Activated T-cell treated with anti-CD3 and anti-CD28 coated beads, Interleukin-2, amount 50 U/mL, for 4 hours (primary cell): ENCODE measurements around the gene C16orf74. TPM values are rescaled to one million over a fixed set of nuclear protein-coding genes. Genes with fewer than 3 reads are reported as not detected.
A peak's percentile ranks its signal among the peaks of the same experiment; 100 is the strongest.

Source experiments
- ATAC-seq, 2 donors: fragments of 200-7000 bp; cut with Tn5 transposase; one replicate each; pipeline ENCODE4 v1.10.0; 2021
- DNase-seq: peaks from one replicate; pipeline ENCODE4 v3.0.0-alpha.2; 2020
- H3K27me3 Mint-ChIP-seq: one replicate; pipeline ENCODE4 v1.8.0; 2021; ENCODE audit warnings: low read depth, mixed read lengths
- H3K36me3 Mint-ChIP-seq: one replicate; pipeline ENCODE4 v1.8.0; 2022; ENCODE audit warnings: mixed read lengths; ENCODE audit not compliant: insufficient read depth
- H3K4me1 Mint-ChIP-seq: one replicate; pipeline ENCODE4 v1.8.0; 2021; ENCODE audit warnings: low read depth, mixed read lengths
- H3K4me3 Mint-ChIP-seq: one replicate; pipeline ENCODE4 v1.8.0; 2021; ENCODE audit warnings: mild to moderate bottlenecking, moderate library complexity, mixed read lengths
- H3K9me3 Mint-ChIP-seq: one replicate; pipeline ENCODE4 v1.8.0; 2021; ENCODE audit warnings: mixed read lengths
- total RNA-seq, 3 donors: library from RNA; stranded (reverse); gene quantifications; one replicate each; pipeline ENCODE4 v1.2.1, GENCODE V29; 2021

Gene C16orf74
- under 1 TPM in 1 of 3 donors, not detected in 2; 0.24 TPM for total RNA-seq

GRCh38 chr16:85750827-85751697 is at the start of gene C16orf74:
TSS of gene C16orf74 (minus strand) at chr16:85751096. CDS start at chr16:85735217, 15,879 bp downstream.
- Mint-ChIP-seq H3K4me3 (peak within 1 kb of the TSS; percentile 70), H3K36me3 (no peaks in the 10 kb centered on the region), H3K4me1 (peaks cover 14% of the 10 kb centered on the region), H3K9me3 (no peaks in the 10 kb centered on the region), H3K27me3 (peaks cover 32% of the 10 kb centered on the region)
- DNase-seq (no peak), ATAC-seq (peak; percentile 88 to 90)

- Mint-ChIP-seq H3K9me3 (no peaks in the 10 kb centered on the region), H3K27me3 (no peaks in the 10 kb centered on the region), H3K36me3 (peaks cover 47% of the 10 kb centered on the region), H3K4me1 (peaks cover 53% of the 10 kb centered on the region), H3K4me3 (peak overlapping the region; percentile 88)
- ATAC-seq = peak; percentile 19 to 32
- DNase-seq = peak; percentile 27
Measured at GRCh38 chr16:85800321-85800669, 49.4 kb upstream of the C16orf74 start.

- Mint-ChIP-seq H3K36me3 (peaks cover 42% of the 10 kb centered on the region), H3K4me3 (peak within 1 kb of the TSS; percentile 90), H3K27me3 (no peaks in the 10 kb centered on the region), H3K4me1 (peaks cover 53% of the 10 kb centered on the region), H3K9me3 (no peaks in the 10 kb centered on the region)
- peak; percentile 93 to 94 for ATAC-seq
- peak; percentile 89 for DNase-seq
Measured at GRCh38 chr16:85799497-85800320, 48.8 kb upstream of the C16orf74 start, which contains the start of the genes COX4I1 and EMC8. TSS of gene COX4I1 (plus strand) at chr16:85799695. CDS start at chr16:85801206, 1,511 bp downstream. TSS of gene EMC8 (minus strand) at chr16:85799544. CDS start at chr16:85799295, 249 bp downstream.

- ATAC-seq (peak; percentile 60 to 61), DNase-seq (no peak)
- no peaks in the 10 kb centered on the region for H3K9me3 Mint-ChIP-seq
- H3K27me3 Mint-ChIP-seq = no peaks in the 10 kb centered on the region
- peaks cover 55% of the 10 kb centered on the region for H3K4me1 Mint-ChIP-seq
- peak overlapping the region; percentile 90 for H3K4me3 Mint-ChIP-seq
- peaks cover 40% of the 10 kb centered on the region for H3K36me3 Mint-ChIP-seq
Measured at GRCh38 chr16:85798901-85799496, 48.1 kb upstream of the C16orf74 start.

- H3K36me3 Mint-ChIP-seq = peaks cover 33% of the 10 kb centered on the region
- no peaks in the 10 kb centered on the region for H3K9me3 Mint-ChIP-seq
- H3K4me1 Mint-ChIP-seq = peaks cover 50% of the 10 kb centered on the region
- H3K27me3 Mint-ChIP-seq = no peaks in the 10 kb centered on the region
- no peak for DNase-seq
- ATAC-seq = no peak
- H3K4me3 Mint-ChIP-seq = peak overlapping the region; percentile 90
Measured at GRCh38 chr16:85798283-85798776, 47.4 kb upstream of the C16orf74 start.

- DNase-seq (no peak), ATAC-seq (no peak)
- H3K27me3 Mint-ChIP-seq = no peaks in the 10 kb centered on the region
- peaks cover 35% of the 10 kb centered on the region for H3K36me3 Mint-ChIP-seq
- H3K9me3 Mint-ChIP-seq = no peaks in the 10 kb centered on the region
- peaks cover 56% of the 10 kb centered on the region for H3K4me1 Mint-ChIP-seq
- H3K4me3 Mint-ChIP-seq = no peak overlapping the region
Measured at GRCh38 chr16:85796599-85796998, 45.7 kb upstream of the C16orf74 start.

- DNase-seq (no peak), ATAC-seq (no peak)
- Mint-ChIP-seq H3K27me3 (no peaks in the 10 kb centered on the region), H3K4me1 (peaks cover 54% of the 10 kb centered on the region), H3K4me3 (peak overlapping the region; percentile 14), H3K9me3 (no peaks in the 10 kb centered on the region), H3K36me3 (peaks cover 35% of the 10 kb centered on the region)
Measured at GRCh38 chr16:85796152-85796551, 45.3 kb upstream of the C16orf74 start.

GRCh38 chr16:85794696-85795095 is 43.8 kb upstream of the C16orf74 start:
- ATAC-seq (no peak), DNase-seq (no peak)
- Mint-ChIP-seq H3K27me3 (no peaks in the 10 kb centered on the region), H3K4me1 (peaks cover 55% of the 10 kb centered on the region), H3K4me3 (no peak overlapping the region), H3K36me3 (peaks cover 40% of the 10 kb centered on the region), H3K9me3 (no peaks in the 10 kb centered on the region)

GRCh38 chr16:85793662-85794298 is 42.9 kb upstream of the C16orf74 start:
- no peak for ATAC-seq
- DNase-seq = no peak
- H3K27me3 Mint-ChIP-seq = no peaks in the 10 kb centered on the region
- H3K36me3 Mint-ChIP-seq = peaks cover 44% of the 10 kb centered on the region
- peaks cover 58% of the 10 kb centered on the region for H3K4me1 Mint-ChIP-seq
- no peak overlapping the region for H3K4me3 Mint-ChIP-seq
- H3K9me3 Mint-ChIP-seq = no peaks in the 10 kb centered on the region

- DNase-seq = no peak
- peaks cover 39% of the 10 kb centered on the region for H3K4me1 Mint-ChIP-seq
- ATAC-seq = no peak
- no peaks in the 10 kb centered on the region for H3K27me3 Mint-ChIP-seq
- peaks cover 50% of the 10 kb centered on the region for H3K36me3 Mint-ChIP-seq
- no peak overlapping the region for H3K4me3 Mint-ChIP-seq
- no peaks in the 10 kb centered on the region for H3K9me3 Mint-ChIP-seq
Measured at GRCh38 chr16:85789773-85790172, 38.9 kb upstream of the C16orf74 start.

GRCh38 chr16:85788819-85789218 is 37.9 kb upstream of the C16orf74 start:
- H3K27me3 Mint-ChIP-seq = no peaks in the 10 kb centered on the region
- peaks cover 48% of the 10 kb centered on the region for H3K36me3 Mint-ChIP-seq
- H3K4me1 Mint-ChIP-seq = peaks cover 37% of the 10 kb centered on the region
- DNase-seq (no peak), ATAC-seq (no peak)
- no peak overlapping the region for H3K4me3 Mint-ChIP-seq
- H3K9me3 Mint-ChIP-seq = no peaks in the 10 kb centered on the region

- no peak overlapping the region for H3K4me3 Mint-ChIP-seq
- H3K27me3 Mint-ChIP-seq = no peaks in the 10 kb centered on the region
- H3K4me1 Mint-ChIP-seq = peaks cover 23% of the 10 kb centered on the region
- DNase-seq (no peak), ATAC-seq (no peak)
- peaks cover 36% of the 10 kb centered on the region for H3K36me3 Mint-ChIP-seq
- H3K9me3 Mint-ChIP-seq = no peaks in the 10 kb centered on the region
Measured at GRCh38 chr16:85785927-85786326, 35.0 kb upstream of the C16orf74 start.

- ATAC-seq (no peak), DNase-seq (no peak)
- Mint-ChIP-seq H3K27me3 (no peaks in the 10 kb centered on the region), H3K9me3 (no peaks in the 10 kb centered on the region), H3K36me3 (peaks cover 38% of the 10 kb centered on the region), H3K4me3 (no peak overlapping the region), H3K4me1 (peaks cover 12% of the 10 kb centered on the region)
Measured at GRCh38 chr16:85784813-85785212, 33.9 kb upstream of the C16orf74 start.
